Body of pancreas (tissue), 4 donors: ENCODE data around the gene CD58.

ENCODE experiments used
- POLR2A ChIP-seq, 3 donors: fragments of 450-650 bp; IDR thresholded peaks; one replicate each; pipeline ENCODE4 v1.6.1; 2016; ENCODE audit warnings: antibody characterized with exemption in 3 of 3, mild to moderate bottlenecking in 2 of 3
- TF ChIP-seq, protein P1 (sequence below), 7 experiments: fragments of 450-650 bp in 4 of 7; fragments of 200-600 bp in 3 of 7; sonication (generic) in 3 of 7; IDR thresholded peaks; one replicate each; pipeline ENCODE4 v1.5.1; 2016 to 2019; ENCODE audit warnings: antibody characterized with exemption in 7 of 7

GRCh38 chr1:116470671-116471070 lies 100.2 kb downstream of the CD58 start:
- TF ChIP-seq, protein P1, sequence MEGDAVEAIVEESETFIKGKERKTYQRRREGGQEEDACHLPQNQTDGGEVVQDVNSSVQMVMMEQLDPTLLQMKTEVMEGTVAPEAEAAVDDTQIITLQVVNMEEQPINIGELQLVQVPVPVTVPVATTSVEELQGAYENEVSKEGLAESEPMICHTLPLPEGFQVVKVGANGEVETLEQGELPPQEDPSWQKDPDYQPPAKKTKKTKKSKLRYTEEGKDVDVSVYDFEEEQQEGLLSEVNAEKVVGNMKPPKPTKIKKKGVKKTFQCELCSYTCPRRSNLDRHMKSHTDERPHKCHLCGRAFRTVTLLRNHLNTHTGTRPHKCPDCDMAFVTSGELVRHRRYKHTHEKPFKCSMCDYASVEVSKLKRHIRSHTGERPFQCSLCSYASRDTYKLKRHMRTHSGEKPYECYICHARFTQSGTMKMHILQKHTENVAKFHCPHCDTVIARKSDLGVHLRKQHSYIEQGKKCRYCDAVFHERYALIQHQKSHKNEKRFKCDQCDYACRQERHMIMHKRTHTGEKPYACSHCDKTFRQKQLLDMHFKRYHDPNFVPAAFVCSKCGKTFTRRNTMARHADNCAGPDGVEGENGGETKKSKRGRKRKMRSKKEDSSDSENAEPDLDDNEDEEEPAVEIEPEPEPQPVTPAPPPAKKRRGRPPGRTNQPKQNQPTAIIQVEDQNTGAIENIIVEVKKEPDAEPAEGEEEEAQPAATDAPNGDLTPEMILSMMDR (IDR thresholded peaks at IDR 0.05), result no peak
- no peak for TF ChIP-seq POLR2A (IDR thresholded peaks at IDR 0.05)
